ENCODE measurements around the gene SLC7A9.
"Not testable (repeated sequence)": the region's sequence is repeated elsewhere in the genome, so short reads cannot be mapped to it uniquely, and the experiment has no call there.

SLC7A9 gene

DNA sequence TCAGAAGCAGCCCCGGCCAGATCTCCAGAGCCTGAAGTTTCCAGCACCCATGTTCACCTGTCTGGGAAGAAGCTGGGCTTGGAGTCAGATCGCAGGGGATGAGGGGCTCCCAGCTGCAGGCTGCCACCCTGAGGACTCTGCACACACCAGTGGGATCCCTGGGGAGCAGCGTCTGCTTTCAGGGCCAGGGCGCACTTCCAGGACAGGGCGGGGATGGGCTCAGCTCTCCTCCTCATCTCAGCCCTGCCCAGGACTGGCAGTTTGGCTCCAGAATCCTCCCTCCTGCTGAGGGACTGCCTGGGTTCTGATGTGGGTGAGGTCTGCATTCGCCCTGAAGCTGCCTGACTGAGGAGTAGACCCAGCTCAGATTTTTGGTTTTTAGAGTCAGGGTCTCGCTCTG lies 3.5 kb downstream of the SLC7A9 start:
- intact Hi-C loops (cut with DNase I), result no loop called here
- peak in 2 of 10 donors; percentile 25 to 70 for DNase-seq

- intact Hi-C loops (cut with DNase I), result no loop called here
- peak in 2 of 10 donors; percentile 34 to 67 for DNase-seq
These were observed 4.2 kb downstream of the SLC7A9 start for GRCh38 chr19:32865326-32865725.

DNA sequence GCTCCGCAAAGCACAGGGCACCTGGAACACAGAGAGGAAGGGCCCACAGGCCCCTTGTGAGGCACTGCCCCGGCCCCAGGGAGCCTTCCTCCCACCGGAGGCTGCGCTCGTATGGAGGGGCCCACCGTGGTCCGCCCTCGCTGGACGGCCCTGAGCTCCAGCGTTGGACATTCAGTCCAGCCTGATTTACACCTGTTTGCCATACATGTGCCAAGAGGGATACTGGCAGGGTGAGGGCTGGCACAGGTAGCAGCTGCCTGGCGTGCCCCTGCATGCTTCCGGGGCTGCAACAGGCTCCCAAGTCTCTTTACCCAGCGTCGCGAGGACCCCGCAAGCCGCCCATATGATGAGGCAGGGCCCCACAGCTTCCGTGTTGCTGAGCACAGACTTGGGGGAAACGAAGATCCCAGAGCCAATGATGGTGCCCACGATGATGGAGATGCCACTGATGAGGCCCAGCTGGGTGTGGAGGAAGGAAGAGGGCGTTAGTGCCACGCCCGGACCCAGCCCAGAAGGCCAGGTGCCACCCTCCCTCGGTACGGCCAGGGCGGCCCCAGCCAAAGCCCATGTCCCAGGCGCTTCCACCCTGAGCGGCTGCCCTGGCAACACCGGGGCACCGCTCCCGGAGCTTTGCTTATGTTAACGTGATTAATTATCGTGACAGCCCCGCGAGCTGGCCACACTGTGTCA lies 5.1 kb downstream of the SLC7A9 start:
- DNase-seq, result peak in 2 of 10 donors; percentile 66 to 68

DNA sequence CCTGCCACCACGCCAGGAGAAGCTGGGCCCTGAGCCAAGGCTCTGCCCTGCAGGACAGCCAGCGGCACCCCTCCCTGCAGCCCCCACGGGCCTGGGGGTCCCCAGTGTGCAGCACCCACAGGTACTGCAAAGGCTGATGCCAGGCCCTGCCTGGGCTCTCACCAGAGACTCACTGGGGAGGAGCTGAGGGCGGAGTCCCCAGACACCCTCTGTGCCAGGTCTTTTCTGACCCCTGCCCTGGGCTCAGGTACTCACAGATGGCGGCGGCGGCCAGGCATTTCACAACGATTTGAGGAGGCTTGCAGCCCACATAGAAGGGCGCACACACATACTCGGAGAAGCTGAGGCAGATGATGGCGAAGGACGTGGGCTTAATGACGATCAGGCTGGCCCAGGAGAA lies 5.7 kb downstream of the SLC7A9 start:
- DNase-seq, result peak in 2 of 10 donors; percentile 42 to 78
- intact Hi-C loops (cut with DNase I), result no loop called here

More for the DNA sequence above, 5.1 kb downstream of the SLC7A9 start:
- intact Hi-C loops (cut with DNase I), result no loop called here

DNA sequence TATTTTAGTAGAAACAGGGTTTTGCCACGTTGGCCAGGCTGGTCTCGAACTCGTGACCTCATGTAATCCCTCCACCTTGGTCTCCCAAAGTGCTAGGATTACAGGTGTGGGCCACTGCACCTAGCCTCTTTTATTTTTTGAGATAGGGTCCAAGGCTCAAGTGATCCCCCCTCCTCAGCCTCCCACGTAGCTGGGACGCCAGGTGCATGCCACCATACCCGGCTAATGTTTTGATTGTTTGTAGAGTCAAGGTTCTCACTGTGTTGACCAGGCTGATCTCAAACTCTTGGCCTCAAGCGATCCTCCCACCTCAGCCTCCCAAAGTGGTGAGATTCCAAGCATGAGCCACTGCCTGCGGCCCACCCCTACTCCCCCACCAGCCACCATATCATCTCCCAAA lies 6.3 kb downstream of the SLC7A9 start:
- DNase-seq, result peak in 1 of 10 donors; percentile 40
- intact Hi-C loops (cut with DNase I), result no loop called here

DNA sequence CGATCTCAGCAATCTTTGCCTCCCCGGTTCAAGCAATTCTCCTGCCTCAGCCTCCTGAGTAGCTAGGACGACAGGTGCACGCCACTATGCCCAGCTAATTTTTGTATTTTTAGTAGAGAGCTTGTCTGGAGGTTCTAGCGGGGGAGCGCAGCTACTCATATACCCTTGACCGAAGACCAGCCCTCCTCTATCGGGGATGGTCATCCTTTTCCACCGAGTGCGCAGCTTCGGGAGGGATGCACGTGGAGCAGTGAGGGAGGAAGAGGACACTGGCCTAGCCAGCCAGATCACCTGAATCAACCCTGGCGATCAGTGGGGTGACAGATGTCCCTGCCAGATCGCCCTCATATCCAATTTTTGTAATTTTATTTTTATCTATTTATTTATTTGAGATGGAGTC lies 6.8 kb downstream of the SLC7A9 start:
- peak in 2 of 10 donors; percentile 29 to 48 for DNase-seq

GRCh38 chr19:32862173-32862572 lies 7.4 kb downstream of the SLC7A9 start:
- peak in 2 of 10 donors; percentile 39 to 63 for DNase-seq
- intact Hi-C loops (cut with DNase I), result no loop called here

More for the DNA sequence above, 6.8 kb downstream of the SLC7A9 start:
- intact Hi-C loops (cut with DNase I), result no loop called here

GRCh38 chr19:32861596-32861995 lies 8.0 kb downstream of the SLC7A9 start:
- DNase-seq, result peak in 2 of 10 donors; percentile 17 to 46
- intact Hi-C loops (cut with DNase I), result no loop called here

GRCh38 chr19:32859591-32859990 lies 10.0 kb downstream of the SLC7A9 start:
- DNase-seq, result peak in 2 of 10 donors; percentile 47 to 55
- intact Hi-C loops (cut with DNase I), result no loop called here

GRCh38 chr19:32858559-32858958 lies 11.0 kb downstream of the SLC7A9 start:
- intact Hi-C loops (cut with DNase I), result no loop called here
- peak in 1 of 10 donors; percentile 49 for DNase-seq

DNA sequence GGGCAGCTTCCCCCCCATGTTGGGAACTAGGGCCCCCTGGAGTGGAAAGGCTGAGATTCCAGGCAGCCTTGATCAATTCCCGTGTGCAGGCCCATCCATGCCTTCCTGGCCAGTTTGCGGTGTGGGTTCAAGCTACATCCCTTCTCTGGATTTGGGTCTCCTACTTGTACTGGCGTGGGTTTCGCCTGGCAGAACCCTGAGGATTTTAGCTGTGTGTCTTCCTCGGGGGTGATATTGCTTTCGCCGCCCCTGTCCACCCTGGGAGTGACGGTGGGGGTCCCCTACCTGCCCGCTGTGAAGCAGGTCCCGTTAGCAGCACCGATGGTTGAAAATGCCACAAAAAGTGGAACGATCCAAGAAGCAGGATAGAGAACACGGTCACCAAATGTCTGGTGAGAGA lies 11.4 kb downstream of the SLC7A9 start:
- intact Hi-C loops (cut with DNase I), result no loop called here
- peak in 2 of 10 donors; percentile 35 to 51 for DNase-seq

GRCh38 chr19:32857584-32857983 lies 12.0 kb downstream of the SLC7A9 start:
- intact Hi-C loops (cut with DNase I), result no loop called here
- peak in 1 of 10 donors; percentile 46 for DNase-seq

- peak in 1 of 10 donors; percentile 32 for DNase-seq
- intact Hi-C loops (cut with DNase I), result not testable (repeated sequence)
These were observed 12.7 kb downstream of the SLC7A9 start for GRCh38 chr19:32856818-32857217.

DNA sequence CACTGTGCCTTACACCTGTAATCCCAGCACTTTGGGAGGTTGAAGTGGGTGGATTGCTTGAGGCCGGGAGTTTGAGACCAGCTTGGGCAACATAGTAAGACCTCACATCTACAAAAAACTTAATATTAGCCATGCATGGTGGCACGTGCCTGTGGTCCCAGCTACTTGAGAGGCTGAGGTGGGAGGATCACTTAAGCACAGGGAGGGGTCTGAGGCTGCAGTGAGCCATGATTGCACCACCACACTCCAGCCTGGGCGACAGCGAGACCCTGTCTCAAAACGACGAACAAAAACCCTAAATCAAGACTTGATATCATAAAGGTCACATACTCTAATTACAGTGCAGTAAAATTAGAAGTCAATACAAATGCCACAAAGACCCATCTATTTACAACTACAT lies 17.4 kb downstream of the SLC7A9 start:
- peak in 2 of 10 donors; percentile 28 to 53 for DNase-seq
- intact Hi-C loops (cut with DNase I), result no loop called here

DNA sequence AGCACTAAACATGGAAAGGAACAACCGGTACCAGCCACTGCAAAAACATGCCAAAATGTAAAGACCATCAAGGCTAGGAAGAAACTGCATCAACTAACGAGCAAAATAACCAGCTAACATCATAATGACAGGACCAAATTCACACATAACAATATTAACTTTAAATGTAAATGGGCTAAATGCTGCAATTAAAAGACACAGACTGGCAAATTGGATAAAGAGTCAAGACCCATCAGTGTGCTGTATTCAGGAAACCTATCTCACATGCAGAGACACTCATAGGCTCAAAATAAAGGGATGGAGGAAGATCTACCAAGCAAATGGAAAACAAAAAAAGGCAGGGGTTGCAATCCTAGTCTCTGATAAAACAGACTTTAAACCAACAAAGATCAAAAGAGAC lies 21.5 kb downstream of the SLC7A9 start:
- DNase-seq; intact Hi-C loops (cut with DNase I): not testable (repeated sequence)

- intact Hi-C loops (cut with DNase I), result no loop called here
- peak in 1 of 10 donors; percentile 56 for DNase-seq
These were observed 25.8 kb downstream of the SLC7A9 start for GRCh38 chr19:32843716-32844245.

GRCh38 chr19:32842061-32842460 lies 27.5 kb downstream of the SLC7A9 start:
- intact Hi-C loops (cut with DNase I), result no loop called here
- no peak for DNase-seq

DNA sequence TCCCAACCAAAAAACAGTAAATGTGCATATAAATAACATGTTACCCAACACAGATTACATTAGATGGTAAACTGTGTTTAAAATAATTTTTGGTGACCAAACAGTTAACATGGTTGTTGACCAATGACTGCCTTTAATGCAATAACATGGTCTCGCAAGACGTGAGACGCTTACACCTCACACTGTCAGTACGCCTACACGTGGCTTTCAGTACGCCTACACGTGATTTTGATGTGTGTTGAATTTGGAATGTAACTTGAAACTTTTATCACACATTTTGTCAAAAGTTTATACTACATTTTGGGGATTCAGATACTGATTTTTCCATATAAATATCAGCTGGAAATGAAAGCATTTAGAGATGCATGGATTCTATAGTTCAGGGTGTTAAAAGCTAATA lies 32.0 kb downstream of the SLC7A9 start:
- intact Hi-C loops (cut with DNase I), result no loop called here
- no peak for DNase-seq

- DNase-seq; intact Hi-C loops (cut with DNase I): not testable (repeated sequence)
These were observed 36.2 kb downstream of the SLC7A9 start for GRCh38 chr19:32833388-32833787.

DNA sequence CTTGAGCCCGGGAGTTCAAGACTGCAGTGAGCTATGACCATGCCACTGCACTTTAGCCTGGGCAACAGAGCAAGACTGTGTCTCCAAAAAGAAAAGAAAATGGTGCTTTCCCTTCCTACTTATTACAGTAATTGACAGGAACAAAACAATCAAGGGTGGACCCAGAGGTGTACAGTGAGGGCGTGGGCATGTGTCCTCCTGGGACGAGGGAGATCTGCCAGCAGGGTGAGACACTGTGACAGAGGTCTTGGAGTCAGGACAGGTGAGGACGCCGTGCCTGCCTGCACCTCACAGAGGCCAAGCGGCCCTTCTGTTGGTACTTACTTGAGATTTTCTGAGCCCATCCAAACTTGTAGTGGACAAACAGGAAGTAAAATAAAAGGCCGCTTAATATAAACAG lies 36.7 kb downstream of the SLC7A9 start:
- intact Hi-C loops (cut with DNase I); DNase-seq: not testable (repeated sequence)

DNA sequence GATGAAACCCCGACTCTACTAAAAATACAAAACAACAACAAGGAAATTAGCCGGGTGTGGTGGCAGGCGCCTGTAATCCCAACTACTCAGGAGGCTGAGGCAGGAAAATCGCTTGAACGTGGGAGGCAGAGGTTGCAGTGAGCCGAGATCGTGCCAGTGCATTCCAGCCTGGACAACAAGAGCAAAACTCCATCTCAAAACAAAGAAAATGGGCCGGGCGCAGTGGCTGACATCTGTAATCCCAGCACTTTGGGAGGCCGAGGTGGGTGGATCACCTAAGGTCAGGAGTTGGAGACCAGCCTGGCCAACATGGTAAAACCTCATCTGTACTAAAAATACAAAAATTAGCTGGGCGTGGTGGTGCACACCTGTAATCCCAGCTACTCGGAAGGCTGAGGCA lies 37.5 kb downstream of the SLC7A9 start:
- DNase-seq; intact Hi-C loops (cut with DNase I): not testable (repeated sequence)

GRCh38 chr19:32831611-32832010 lies 38.0 kb downstream of the SLC7A9 start:
- DNase-seq, result no peak
- intact Hi-C loops (cut with DNase I), result no loop called here
